HG02840 (cell line): ENCODE measurements around the gene CMIP.

Experiments
- ATAC-seq: cut with Tn5 transposase; IDR thresholded peaks from one replicate; pipeline ENCODE4 v1.9.1; 2021; ENCODE audit warnings: mild to moderate bottlenecking, moderate library complexity, moderate number of reproducible peaks; ENCODE audit not compliant: unreplicated experiment, low FRiP score

The CMIP gene

GRCh38 chr16:81544700-81545271 is 100.2 kb downstream of the CMIP start:
- ATAC-seq, result no peak

- no peak for ATAC-seq
Observed at GRCh38 chr16:81545470-81546250, 101.1 kb downstream of the CMIP start.

- no peak for ATAC-seq
Observed at GRCh38 chr16:81546781-81547180, 102.2 kb downstream of the CMIP start.

DNA sequence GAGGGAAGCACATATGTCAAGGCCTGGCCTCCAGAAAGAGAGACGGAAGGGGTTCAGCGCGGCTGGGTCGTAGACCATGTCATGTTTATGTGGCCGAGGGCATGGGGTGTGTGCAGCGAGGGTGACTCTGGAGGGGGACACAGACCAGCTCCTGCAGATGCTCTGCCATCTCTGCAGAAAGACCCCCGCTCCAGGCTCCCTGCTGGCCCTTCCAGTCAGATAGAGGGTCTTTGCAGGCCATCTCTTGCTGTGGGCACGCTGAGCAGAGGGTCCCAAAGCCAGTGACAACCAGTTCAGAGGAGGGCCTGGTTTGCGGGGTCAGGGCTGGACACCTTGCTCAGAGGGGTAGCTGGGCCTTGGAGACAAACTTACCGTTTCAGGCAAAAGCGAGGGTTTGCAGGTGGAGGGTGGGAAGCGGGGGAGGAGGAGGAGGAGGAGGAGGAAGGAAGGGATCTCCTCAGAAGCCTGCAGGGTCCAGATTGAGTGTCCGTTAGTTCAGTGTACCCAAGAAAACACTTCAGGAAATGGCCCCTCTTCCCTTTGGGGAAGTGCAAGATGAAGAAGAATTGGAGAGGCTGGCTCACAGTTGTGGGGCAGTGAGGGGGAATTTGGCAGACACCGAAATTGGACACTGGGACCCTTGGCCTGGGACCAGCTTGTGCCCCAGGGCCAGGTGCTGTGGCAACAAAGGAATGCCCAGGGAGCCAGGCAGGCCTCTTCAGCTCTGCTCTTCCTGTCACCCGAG is 102.8 kb downstream of the CMIP start:
- no peak for ATAC-seq

DNA sequence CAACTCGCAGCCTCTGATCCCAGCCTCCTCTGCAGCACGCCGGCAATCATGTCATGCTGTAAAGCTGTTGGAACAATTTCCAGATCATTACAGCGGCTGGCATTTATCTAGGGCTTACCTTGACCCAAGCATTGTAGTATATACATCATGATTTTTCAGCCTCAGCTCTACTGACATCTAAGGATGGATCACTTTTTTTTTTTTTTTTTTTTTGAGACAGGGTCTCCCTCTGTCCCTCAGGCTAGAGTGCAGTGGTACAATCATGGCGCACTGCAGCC is 103.3 kb downstream of the CMIP start:
- ATAC-seq, result no peak

DNA sequence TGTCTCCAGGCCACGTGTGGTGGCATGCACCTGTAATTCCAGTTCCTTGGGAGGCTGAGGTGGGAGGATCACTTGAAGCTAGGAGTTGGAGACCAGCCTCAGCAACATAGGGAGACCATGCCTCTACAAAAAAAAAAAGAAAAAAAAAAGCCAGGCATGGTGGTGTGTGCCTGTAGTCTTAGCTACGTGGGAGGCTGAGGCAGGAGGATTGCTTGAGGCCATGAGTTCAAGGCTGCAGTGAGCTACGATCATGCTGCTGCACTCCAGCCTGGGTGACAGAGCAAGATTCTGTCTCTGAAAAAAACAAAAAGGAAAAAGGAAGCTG is 103.9 kb downstream of the CMIP start:
- ATAC-seq, result no peak

GRCh38 chr16:81548876-81549546 is 104.4 kb downstream of the CMIP start:
- ATAC-seq, result no peak

DNA sequence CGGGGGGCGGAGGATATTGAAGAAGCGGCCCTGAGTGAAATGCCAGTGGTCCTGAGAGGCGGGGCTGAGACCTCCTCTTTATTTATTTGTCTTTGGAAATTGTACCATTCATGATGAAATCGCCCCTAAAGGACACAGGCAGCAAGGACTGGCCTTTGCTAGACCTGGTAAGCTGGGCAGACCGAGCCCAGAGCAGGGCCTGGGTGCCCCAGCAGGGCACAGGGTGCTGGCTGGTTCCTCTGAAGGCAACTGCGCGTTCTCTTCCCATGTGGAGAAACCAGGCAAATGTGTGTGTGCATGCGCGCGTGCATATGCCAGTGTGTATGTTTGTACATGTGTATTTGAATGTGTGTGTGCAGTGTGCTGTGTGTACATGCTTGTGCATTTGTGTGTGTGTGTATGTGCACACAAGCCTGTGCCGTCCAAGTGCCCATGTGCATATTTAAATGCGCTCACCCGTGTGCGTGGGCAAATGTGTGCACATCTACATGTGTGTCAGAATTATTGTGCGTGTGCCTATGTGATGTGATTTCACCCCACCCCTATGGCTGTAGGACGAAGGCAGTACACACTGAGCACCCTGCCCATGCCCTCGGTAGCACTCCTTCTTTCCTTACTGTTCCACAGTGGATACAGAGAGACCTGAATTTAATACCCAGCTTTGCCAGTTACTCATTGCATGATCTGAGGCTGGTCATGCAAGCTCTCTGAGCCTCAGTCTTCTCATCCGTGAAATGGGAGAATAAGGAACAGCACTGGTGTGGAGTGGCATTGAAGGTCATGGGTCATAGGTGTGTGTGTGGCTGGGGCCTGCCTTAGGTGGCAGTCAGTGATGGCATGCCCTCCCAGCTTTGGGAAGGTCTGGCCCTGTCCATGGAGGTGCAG is 105.2 kb downstream of the CMIP start:
- ATAC-seq, result no peak

- ATAC-seq, result no peak
Observed at GRCh38 chr16:81550432-81550808, 105.8 kb downstream of the CMIP start.

GRCh38 chr16:81551151-81551808 is 106.7 kb downstream of the CMIP start:
- no peak for ATAC-seq

- no peak for ATAC-seq
Observed at GRCh38 chr16:81551821-81552304, 107.3 kb downstream of the CMIP start.

- no peak for ATAC-seq
Observed at GRCh38 chr16:81552743-81553079, 108.1 kb downstream of the CMIP start.

- ATAC-seq, result no peak
Observed at GRCh38 chr16:81553080-81553813, 108.6 kb downstream of the CMIP start.

GRCh38 chr16:81553814-81554675 is 109.4 kb downstream of the CMIP start:
- ATAC-seq, result no peak

GRCh38 chr16:81554979-81555378 is 110.4 kb downstream of the CMIP start:
- no peak for ATAC-seq

DNA sequence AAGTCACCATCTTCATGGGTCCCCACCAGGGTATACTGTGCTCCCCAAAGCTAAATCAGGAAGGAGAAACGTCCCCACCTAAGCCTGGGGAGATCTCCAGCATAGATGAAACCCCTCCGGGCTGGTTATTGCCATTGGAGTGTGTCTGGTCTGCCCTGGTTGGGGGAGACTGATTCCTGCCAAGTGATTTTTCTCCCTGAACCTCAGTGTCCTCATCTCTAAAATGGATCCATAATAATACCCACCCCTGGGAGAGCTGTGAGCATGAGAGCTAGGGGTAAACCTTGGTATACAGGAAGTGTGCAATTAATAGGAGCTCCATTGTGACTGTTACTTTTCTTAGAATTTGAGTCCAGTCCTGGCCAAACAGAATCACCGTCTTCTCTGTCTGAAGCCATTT is 111.1 kb downstream of the CMIP start:
- no peak for ATAC-seq

GRCh38 chr16:81556715-81557284 is 112.2 kb downstream of the CMIP start:
- ATAC-seq, result no peak

- ATAC-seq, result no peak
Observed at GRCh38 chr16:81558077-81558443, 113.5 kb downstream of the CMIP start.
